Kidney epithelial cell (primary cell): Measurements from ENCODE around the gene RBCK1. TPM values are rescaled to one million over a fixed set of nuclear protein-coding genes. Genes with fewer than 3 reads are reported as not detected.
A peak's percentile ranks its signal among the peaks of the same experiment; 100 is the strongest.

Source experiments
- DNase-seq: peaks from one replicate; pipeline ENCODE4 v3.0.0-alpha.2; 2010; ENCODE audit warnings: low read depth
- H3K27me3 ChIP-seq: 2 replicates; pipeline ENCODE4 v1.6.0; 2011; ENCODE audit warnings: low read length; ENCODE audit not compliant: control insufficient read depth, insufficient read depth
- H3K36me3 ChIP-seq: 2 replicates; pipeline ENCODE4 v1.5.1; 2011; ENCODE audit warnings: low read length; ENCODE audit not compliant: control insufficient read depth, insufficient read depth
- H3K4me3 ChIP-seq: 2 replicates; pipeline ENCODE4 v1.5.1; 2011; ENCODE audit warnings: low read depth, mild to moderate bottlenecking, control low read depth, low read length
- total RNA-seq: library from RNA; depleted of rRNA; stranded (reverse); fragments of >200 nt; gene quantifications from 2 replicates; pipeline ENCODE4 v1.2.3, GENCODE V29; 2015
- TF ChIP-seq, protein P1 (sequence below): IDR thresholded peaks from 2 replicates; pipeline ENCODE4 v1.5.1; 2011; ENCODE audit warnings: mild to moderate bottlenecking, moderate library complexity, low read length, control low read depth, inconsistent platforms; ENCODE audit not compliant: insufficient read depth, poor library complexity, severe bottlenecking

The RBCK1 gene
- total RNA-seq, 1 donor from 2014 or later: 292 TPM

GRCh38 chr20:462199-462991 is 54.3 kb downstream of the RBCK1 start, which contains the start of gene TBC1D20:
Gene TBC1D20, minus strand, starts transcription at chr20:462533. Its CDS starts 128 bp downstream, at chr20:462405.
- peak; percentile 35 for DNase-seq
- H3K4me3 ChIP-seq: peak within 1 kb of the TSS; percentile 86
- H3K36me3 ChIP-seq: no peaks in the 10 kb centered on the region
- H3K27me3 ChIP-seq: no peaks in the 10 kb centered on the region
- TF ChIP-seq, protein P1, sequence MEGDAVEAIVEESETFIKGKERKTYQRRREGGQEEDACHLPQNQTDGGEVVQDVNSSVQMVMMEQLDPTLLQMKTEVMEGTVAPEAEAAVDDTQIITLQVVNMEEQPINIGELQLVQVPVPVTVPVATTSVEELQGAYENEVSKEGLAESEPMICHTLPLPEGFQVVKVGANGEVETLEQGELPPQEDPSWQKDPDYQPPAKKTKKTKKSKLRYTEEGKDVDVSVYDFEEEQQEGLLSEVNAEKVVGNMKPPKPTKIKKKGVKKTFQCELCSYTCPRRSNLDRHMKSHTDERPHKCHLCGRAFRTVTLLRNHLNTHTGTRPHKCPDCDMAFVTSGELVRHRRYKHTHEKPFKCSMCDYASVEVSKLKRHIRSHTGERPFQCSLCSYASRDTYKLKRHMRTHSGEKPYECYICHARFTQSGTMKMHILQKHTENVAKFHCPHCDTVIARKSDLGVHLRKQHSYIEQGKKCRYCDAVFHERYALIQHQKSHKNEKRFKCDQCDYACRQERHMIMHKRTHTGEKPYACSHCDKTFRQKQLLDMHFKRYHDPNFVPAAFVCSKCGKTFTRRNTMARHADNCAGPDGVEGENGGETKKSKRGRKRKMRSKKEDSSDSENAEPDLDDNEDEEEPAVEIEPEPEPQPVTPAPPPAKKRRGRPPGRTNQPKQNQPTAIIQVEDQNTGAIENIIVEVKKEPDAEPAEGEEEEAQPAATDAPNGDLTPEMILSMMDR: peak; percentile 17

GRCh38 chr20:467755-468154 is 59.7 kb downstream of the RBCK1 start:
- Histone ChIP-seq H3K36me3 (no peaks in the 10 kb centered on the region), H3K27me3 (no peaks in the 10 kb centered on the region), H3K4me3 (no peak overlapping the region)
- TF ChIP-seq, protein P1: no peak
- no peak for DNase-seq

- no peak for DNase-seq
- Histone ChIP-seq H3K4me3 (no peak overlapping the region), H3K27me3 (no peaks in the 10 kb centered on the region), H3K36me3 (no peaks in the 10 kb centered on the region)
- TF ChIP-seq, protein P1: no peak
Measured at GRCh38 chr20:469746-470490, 61.8 kb downstream of the RBCK1 start.

GRCh38 chr20:472137-472846 is 64.2 kb downstream of the RBCK1 start:
- no peak for DNase-seq
- no peaks in the 10 kb centered on the region for H3K36me3 ChIP-seq
- TF ChIP-seq, protein P1: no peak
- H3K27me3 ChIP-seq: no peaks in the 10 kb centered on the region
- H3K4me3 ChIP-seq: no peak overlapping the region

GRCh38 chr20:472889-473292 is 64.8 kb downstream of the RBCK1 start:
- TF ChIP-seq, protein P1: no peak
- no peaks in the 10 kb centered on the region for H3K27me3 ChIP-seq
- no peak for DNase-seq
- H3K4me3 ChIP-seq: no peak overlapping the region
- H3K36me3 ChIP-seq: no peaks in the 10 kb centered on the region
